Osteoblast (primary cell): ENCODE measurements around the gene CPTP. TPM values are rescaled to one million over a fixed set of nuclear protein-coding genes. Genes with fewer than 3 reads are reported as not detected.

Experiments
- DNase-seq: peaks from one replicate; pipeline ENCODE4 v3.0.0; 2011; ENCODE audit warnings: low spot score, mixed read lengths; ENCODE audit not compliant: insufficient read length; ENCODE audit errors: missing footprints
- H2AFZ ChIP-seq: 2 replicates; pipeline ENCODE4 v1.6.0; 2011; ENCODE audit warnings: mild to moderate bottlenecking, low read length
- H3K27ac ChIP-seq: 2 replicates; pipeline ENCODE4 v1.5.1; 2011; ENCODE audit warnings: mild to moderate bottlenecking, low read depth, low read length, moderate library complexity
- H3K27me3 ChIP-seq: 2 replicates; pipeline ENCODE4 v1.6.0; 2012; ENCODE audit warnings: mild to moderate bottlenecking, control low read depth, inconsistent platforms, low read length, moderate library complexity; ENCODE audit not compliant: insufficient read depth
- H3K36me3 ChIP-seq: 2 replicates; pipeline ENCODE4 v1.5.1; 2011; ENCODE audit warnings: mild to moderate bottlenecking, low read length, control low read depth, moderate library complexity; ENCODE audit not compliant: insufficient read depth
- H3K4me1 ChIP-seq: 2 replicates; pipeline ENCODE4 v1.5.1; 2011; ENCODE audit warnings: mild to moderate bottlenecking, low read length, control low read depth, moderate library complexity; ENCODE audit not compliant: insufficient read depth
- H3K4me2 ChIP-seq: 2 replicates; pipeline ENCODE4 v1.6.0; 2011; ENCODE audit warnings: mild to moderate bottlenecking, low read length; ENCODE audit not compliant: insufficient read depth
- H3K4me3 ChIP-seq: fragments of 200-600 bp; sonication (generic); 3 replicates; pipeline ENCODE4 v1.5.1; 2012; ENCODE audit warnings: mild to moderate bottlenecking, low read length, inconsistent platforms; ENCODE audit not compliant: insufficient read depth
- H3K79me2 ChIP-seq: 2 replicates; pipeline ENCODE4 v1.6.0; 2012; ENCODE audit warnings: mild to moderate bottlenecking, low read length, control low read depth, inconsistent platforms; ENCODE audit not compliant: insufficient read depth
- H3K9me3 ChIP-seq: 2 replicates; pipeline ENCODE4 v1.5.1; 2011; ENCODE audit warnings: low read depth, low read length, control low read depth
- H4K20me1 ChIP-seq: 2 replicates; pipeline ENCODE4 v1.6.0; 2012; ENCODE audit warnings: mild to moderate bottlenecking, low read length, control low read depth; ENCODE audit not compliant: insufficient read depth
- CTCF ChIP-seq: IDR thresholded peaks from 2 replicates; pipeline ENCODE4 v1.5.1; 2011; ENCODE audit warnings: mild to moderate bottlenecking, low read depth, low read length, moderate library complexity; ENCODE audit errors: extremely low read depth
- total RNA-seq: library from RNA; depleted of rRNA; stranded (reverse); fragments of >200 nt; gene quantifications from 2 replicates; pipeline ENCODE4 v1.2.3, GENCODE V29; 2012

CPTP gene
- total RNA-seq, 1 donor, result 13.8 TPM

- no peak for TF ChIP-seq CTCF
- no peaks in the 10 kb centered on the region for H3K4me1 ChIP-seq
- H3K79me2 ChIP-seq, result peaks cover 6% of the 10 kb centered on the region
- no peak overlapping the region for H3K4me3 ChIP-seq
- no peaks in the 10 kb centered on the region for H3K27me3 ChIP-seq
- peaks cover 20% of the 10 kb centered on the region for H3K36me3 ChIP-seq
- no peak for DNase-seq
- peaks cover 24% of the 10 kb centered on the region for H4K20me1 ChIP-seq
- no peak overlapping the region for H3K27ac ChIP-seq
- H3K4me2 ChIP-seq, result no peak overlapping the region
- H3K9me3 ChIP-seq, result no peaks in the 10 kb centered on the region
- H2AFZ ChIP-seq, result no peak overlapping the region
These were observed 11.2 kb downstream of the CPTP start for GRCh38 chr1:1335792-1336248.

GRCh38 chr1:1336446-1336845 lies 11.8 kb downstream of the CPTP start:
- Histone ChIP-seq H3K4me3 (no peak overlapping the region), H4K20me1 (peaks cover 30% of the 10 kb centered on the region), H3K27ac (no peak overlapping the region), H3K27me3 (no peaks in the 10 kb centered on the region), H3K9me3 (no peaks in the 10 kb centered on the region), H3K4me1 (no peaks in the 10 kb centered on the region), H3K36me3 (peaks cover 26% of the 10 kb centered on the region), H3K79me2 (peaks cover 12% of the 10 kb centered on the region), H2AFZ (no peak overlapping the region), H3K4me2 (no peak overlapping the region)
- DNase-seq, result no peak
- no peak for TF ChIP-seq CTCF

- Histone ChIP-seq H3K4me3 (no peak overlapping the region), H3K4me1 (no peaks in the 10 kb centered on the region), H3K9me3 (no peaks in the 10 kb centered on the region), H4K20me1 (peaks cover 36% of the 10 kb centered on the region), H3K4me2 (no peak overlapping the region), H3K27ac (no peak overlapping the region), H2AFZ (no peak overlapping the region), H3K27me3 (no peaks in the 10 kb centered on the region), H3K79me2 (peaks cover 19% of the 10 kb centered on the region), H3K36me3 (peaks cover 32% of the 10 kb centered on the region)
- no peak for TF ChIP-seq CTCF
- DNase-seq, result no peak
These were observed 12.6 kb downstream of the CPTP start for GRCh38 chr1:1336931-1337792.

- H2AFZ ChIP-seq, result no peak overlapping the region
- TF ChIP-seq CTCF, result no peak
These were observed 13.2 kb downstream of the CPTP start for GRCh38 chr1:1337793-1338147.

More at GRCh38 chr1:1337793-1338147, 13.2 kb downstream of the CPTP start:
- Histone ChIP-seq H3K4me3 (no peak overlapping the region), H3K79me2 (peaks cover 25% of the 10 kb centered on the region), H3K4me1 (no peaks in the 10 kb centered on the region), H4K20me1 (peaks cover 41% of the 10 kb centered on the region), H3K4me2 (no peak overlapping the region), H3K9me3 (no peaks in the 10 kb centered on the region), H3K36me3 (peaks cover 32% of the 10 kb centered on the region), H3K27ac (no peak overlapping the region), H3K27me3 (no peaks in the 10 kb centered on the region)
- DNase-seq, result no peak
